ENCODE data around the gene ARFIP1.

Gene ARFIP1

GRCh38 chr4:152949930-152950329, 170.2 kb downstream of the ARFIP1 start:
- TF ChIP-seq REST (IDR thresholded peaks at IDR 0.05; ENCODE audit: low read depth) (no peak), TEAD4 (IDR thresholded peaks at IDR 0.05) (no peak), TAF1 (IDR thresholded peaks at IDR 0.05; ENCODE audit: low read depth) (no peak), RAD21 (IDR thresholded peaks at IDR 0.05; ENCODE audit: low read depth) (no peak), USF1 (IDR thresholded peaks at IDR 0.05) (no peak), YY1 (IDR thresholded peaks at IDR 0.05; ENCODE audit: low read depth) (no peak), EP300 (IDR thresholded peaks at IDR 0.05; ENCODE audit: borderline replicate concordance) (no peak), FOXM1 (IDR thresholded peaks at IDR 0.05; ENCODE audit: borderline replicate concordance, low read depth) (no peak), EGR1 (IDR thresholded peaks at IDR 0.05) (no peak), CREB1 (IDR thresholded peaks at IDR 0.05; ENCODE audit: low read depth) (no peak), CEBPB (IDR thresholded peaks at IDR 0.05) (no peak), ZBTB7A (IDR thresholded peaks at IDR 0.05; ENCODE audit: low read depth) (no peak), NFIC (IDR thresholded peaks at IDR 0.05) (no peak), TCF12 (IDR thresholded peaks at IDR 0.05; ENCODE audit: low read depth) (no peak), MAX (IDR thresholded peaks at IDR 0.05) (no peak)

GRCh38 chr4:152950402-152951274, 170.9 kb downstream of the ARFIP1 start:
- TF ChIP-seq NFIC (IDR thresholded peaks at IDR 0.05) (no peak), TEAD4 (IDR thresholded peaks at IDR 0.05) (no peak), CEBPB (IDR thresholded peaks at IDR 0.05) (no peak), MAX (IDR thresholded peaks at IDR 0.05) (no peak), TCF12 (IDR thresholded peaks at IDR 0.05; ENCODE audit: low read depth) (no peak), FOXM1 (IDR thresholded peaks at IDR 0.05; ENCODE audit: borderline replicate concordance, low read depth) (no peak), EGR1 (IDR thresholded peaks at IDR 0.05) (no peak), RAD21 (IDR thresholded peaks at IDR 0.05; ENCODE audit: low read depth) (no peak), REST (IDR thresholded peaks at IDR 0.05; ENCODE audit: low read depth) (no peak), TAF1 (IDR thresholded peaks at IDR 0.05; ENCODE audit: low read depth) (no peak), ZBTB7A (IDR thresholded peaks at IDR 0.05; ENCODE audit: low read depth) (no peak), USF1 (IDR thresholded peaks at IDR 0.05) (no peak), CREB1 (IDR thresholded peaks at IDR 0.05; ENCODE audit: low read depth) (no peak), YY1 (IDR thresholded peaks at IDR 0.05; ENCODE audit: low read depth) (no peak), EP300 (IDR thresholded peaks at IDR 0.05; ENCODE audit: borderline replicate concordance) (no peak)

GRCh38 chr4:152951348-152951747, 171.6 kb downstream of the ARFIP1 start:
- TF ChIP-seq REST (IDR thresholded peaks at IDR 0.05; ENCODE audit: low read depth), result no peak
- TF ChIP-seq YY1 (IDR thresholded peaks at IDR 0.05; ENCODE audit: low read depth), result no peak
- no peak for TF ChIP-seq TCF12 (IDR thresholded peaks at IDR 0.05; ENCODE audit: low read depth)
- TF ChIP-seq ZBTB7A (IDR thresholded peaks at IDR 0.05; ENCODE audit: low read depth), result no peak
- no peak for TF ChIP-seq CEBPB (IDR thresholded peaks at IDR 0.05)
- no peak for TF ChIP-seq TAF1 (IDR thresholded peaks at IDR 0.05; ENCODE audit: low read depth)
- TF ChIP-seq USF1 (IDR thresholded peaks at IDR 0.05), result no peak

Data from Ishikawa (cell line).